Fibroblast of villous mesenchyme (primary cell): ENCODE measurements around the gene TOP3B. TPM values are rescaled to one million over a fixed set of nuclear protein-coding genes. Genes with fewer than 3 reads are reported as not detected.

Experiments used
- DNase-seq: peaks from one replicate; pipeline ENCODE4 v3.0.0-alpha.2; 2010; ENCODE audit warnings: low read depth
- H3K4me3 ChIP-seq: 2 replicates; pipeline ENCODE4 v1.5.1; 2011; ENCODE audit warnings: low read depth, mild to moderate bottlenecking, low read length
- total RNA-seq: library from RNA; depleted of rRNA; stranded (reverse); fragments of >200 nt; gene quantifications from 2 replicates; pipeline ENCODE4 v1.2.3, GENCODE V29; 2012
- TF ChIP-seq, protein P1 (sequence below): IDR thresholded peaks from 2 replicates; pipeline ENCODE4 v1.5.1; 2012; ENCODE audit warnings: low read depth, mild to moderate bottlenecking, low read length; ENCODE audit not compliant: insufficient read depth

Gene TOP3B
- total RNA-seq, 1 donor = 33.2 TPM

DNA sequence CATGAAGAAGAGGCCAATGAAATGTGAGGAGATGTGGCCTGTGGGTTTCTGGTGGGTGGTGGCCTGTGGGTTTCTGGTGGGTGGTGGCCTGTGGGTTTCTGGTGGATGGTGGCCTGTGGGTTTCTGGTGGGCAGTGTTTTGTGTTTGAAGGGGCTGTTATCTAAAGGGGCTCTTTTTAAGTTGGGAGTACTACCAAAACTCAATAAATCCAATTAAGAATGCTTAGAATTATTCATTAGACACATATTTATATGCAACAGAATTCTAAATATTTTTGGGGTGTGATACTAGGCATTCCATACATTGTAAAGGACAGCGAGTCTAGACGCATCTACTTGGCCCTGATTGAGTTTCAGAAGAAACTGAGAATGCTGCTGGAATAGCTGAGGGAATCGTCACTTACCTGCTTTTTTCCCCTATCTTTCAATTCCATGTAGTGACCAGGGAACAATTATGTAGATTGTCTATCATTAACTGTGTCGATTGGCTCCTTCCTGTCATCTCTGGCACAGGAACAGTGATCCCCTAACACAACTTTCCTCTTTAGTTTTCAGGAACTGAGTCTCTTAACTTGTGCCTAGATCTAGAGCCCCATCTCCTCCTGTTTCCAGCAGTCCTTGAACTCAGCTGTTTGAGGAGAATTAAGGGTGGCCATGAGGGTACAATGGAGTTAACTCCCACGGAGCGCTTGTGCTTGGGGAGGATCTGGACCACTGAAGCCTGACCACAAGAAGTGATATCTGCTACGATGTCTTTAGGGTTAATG, 37.3 kb upstream of the TOP3B start:
- DNase-seq = no peak
- no peak overlapping the region for H3K4me3 ChIP-seq
- TF ChIP-seq, protein P1, sequence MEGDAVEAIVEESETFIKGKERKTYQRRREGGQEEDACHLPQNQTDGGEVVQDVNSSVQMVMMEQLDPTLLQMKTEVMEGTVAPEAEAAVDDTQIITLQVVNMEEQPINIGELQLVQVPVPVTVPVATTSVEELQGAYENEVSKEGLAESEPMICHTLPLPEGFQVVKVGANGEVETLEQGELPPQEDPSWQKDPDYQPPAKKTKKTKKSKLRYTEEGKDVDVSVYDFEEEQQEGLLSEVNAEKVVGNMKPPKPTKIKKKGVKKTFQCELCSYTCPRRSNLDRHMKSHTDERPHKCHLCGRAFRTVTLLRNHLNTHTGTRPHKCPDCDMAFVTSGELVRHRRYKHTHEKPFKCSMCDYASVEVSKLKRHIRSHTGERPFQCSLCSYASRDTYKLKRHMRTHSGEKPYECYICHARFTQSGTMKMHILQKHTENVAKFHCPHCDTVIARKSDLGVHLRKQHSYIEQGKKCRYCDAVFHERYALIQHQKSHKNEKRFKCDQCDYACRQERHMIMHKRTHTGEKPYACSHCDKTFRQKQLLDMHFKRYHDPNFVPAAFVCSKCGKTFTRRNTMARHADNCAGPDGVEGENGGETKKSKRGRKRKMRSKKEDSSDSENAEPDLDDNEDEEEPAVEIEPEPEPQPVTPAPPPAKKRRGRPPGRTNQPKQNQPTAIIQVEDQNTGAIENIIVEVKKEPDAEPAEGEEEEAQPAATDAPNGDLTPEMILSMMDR = no peak

DNA sequence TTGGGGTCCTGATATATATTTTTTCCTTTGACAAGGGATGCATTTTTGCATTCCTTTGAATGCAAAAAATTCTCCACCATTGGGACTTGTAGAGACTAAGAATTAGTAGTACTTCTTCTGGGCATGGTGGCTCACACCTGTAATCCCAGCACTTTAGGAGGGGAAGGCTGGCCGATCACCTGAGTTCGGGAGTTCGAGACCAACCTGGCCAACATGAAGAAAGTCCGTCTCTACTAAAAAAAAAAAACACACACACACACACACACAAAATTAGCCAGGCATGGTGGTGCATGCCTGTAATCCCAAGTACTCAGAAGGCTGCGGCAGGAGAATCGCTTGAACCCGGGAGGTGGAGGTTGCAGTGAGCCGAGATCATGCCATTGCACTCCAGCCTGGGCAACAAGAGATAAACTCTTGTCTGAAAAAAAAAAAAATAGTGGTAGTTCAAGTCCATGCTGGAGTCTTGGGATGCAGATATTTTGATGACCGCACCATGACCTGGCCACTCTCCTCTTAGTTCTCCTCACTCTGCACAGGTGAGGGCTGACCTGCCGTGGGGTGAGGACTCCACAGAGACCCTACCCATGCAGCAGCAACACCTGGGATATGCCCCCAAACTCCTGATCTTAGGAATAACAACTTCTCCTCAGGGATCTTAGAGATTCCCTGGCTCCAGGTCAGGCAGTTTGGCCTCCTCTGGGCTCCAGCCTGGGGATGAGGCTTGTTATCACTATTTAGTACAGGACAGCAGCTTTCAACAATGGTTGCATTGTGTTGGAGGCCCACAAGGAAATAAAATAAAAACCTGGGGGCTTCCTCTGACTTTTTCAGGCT, 36.5 kb upstream of the TOP3B start:
- TF ChIP-seq, protein P1 = no peak
- no peak overlapping the region for H3K4me3 ChIP-seq

DNA sequence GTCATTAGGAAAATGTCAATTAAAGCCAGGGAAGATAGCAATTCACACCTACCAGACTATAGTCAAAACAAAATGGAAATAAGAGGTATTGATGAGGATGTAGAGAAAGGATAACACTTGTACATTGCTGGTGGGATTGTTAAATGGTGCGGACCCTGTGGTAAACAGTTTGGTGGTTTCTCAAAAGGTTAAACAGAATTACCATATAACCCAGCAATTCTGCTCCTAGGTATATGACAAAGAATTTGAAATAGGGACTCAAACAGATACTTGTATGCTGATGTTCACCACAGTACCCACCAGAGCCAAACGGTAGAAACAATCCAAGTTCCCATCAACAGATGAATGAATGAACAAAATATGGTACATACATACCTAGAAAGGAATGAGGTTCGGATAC, 33.0 kb upstream of the TOP3B start:
- TF ChIP-seq, protein P1 = no peak
- H3K4me3 ChIP-seq = no peak overlapping the region
- no peak for DNase-seq

More for the DNA sequence above, 36.5 kb upstream of the TOP3B start:
- DNase-seq = no peak

DNA sequence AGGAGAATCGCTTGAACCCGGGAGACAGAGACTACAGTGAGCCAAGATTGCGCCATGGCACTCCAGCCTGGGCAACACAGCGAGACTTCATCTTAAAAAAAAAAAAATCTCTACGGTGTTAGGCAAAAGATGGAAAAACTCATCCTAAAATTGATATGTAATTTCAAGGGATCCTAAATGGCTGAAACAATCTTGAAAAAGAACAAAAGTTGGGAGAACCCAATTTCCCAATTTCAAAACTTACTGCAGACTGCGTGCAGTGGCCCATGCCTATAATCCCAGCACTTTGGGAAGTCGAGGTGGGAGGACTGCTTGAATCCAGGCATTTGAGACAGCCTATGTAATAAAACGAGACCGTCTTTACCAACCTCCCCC, 31.7 kb upstream of the TOP3B start:
- TF ChIP-seq, protein P1 = no peak
- no peak for DNase-seq
- H3K4me3 ChIP-seq = no peak overlapping the region

DNA sequence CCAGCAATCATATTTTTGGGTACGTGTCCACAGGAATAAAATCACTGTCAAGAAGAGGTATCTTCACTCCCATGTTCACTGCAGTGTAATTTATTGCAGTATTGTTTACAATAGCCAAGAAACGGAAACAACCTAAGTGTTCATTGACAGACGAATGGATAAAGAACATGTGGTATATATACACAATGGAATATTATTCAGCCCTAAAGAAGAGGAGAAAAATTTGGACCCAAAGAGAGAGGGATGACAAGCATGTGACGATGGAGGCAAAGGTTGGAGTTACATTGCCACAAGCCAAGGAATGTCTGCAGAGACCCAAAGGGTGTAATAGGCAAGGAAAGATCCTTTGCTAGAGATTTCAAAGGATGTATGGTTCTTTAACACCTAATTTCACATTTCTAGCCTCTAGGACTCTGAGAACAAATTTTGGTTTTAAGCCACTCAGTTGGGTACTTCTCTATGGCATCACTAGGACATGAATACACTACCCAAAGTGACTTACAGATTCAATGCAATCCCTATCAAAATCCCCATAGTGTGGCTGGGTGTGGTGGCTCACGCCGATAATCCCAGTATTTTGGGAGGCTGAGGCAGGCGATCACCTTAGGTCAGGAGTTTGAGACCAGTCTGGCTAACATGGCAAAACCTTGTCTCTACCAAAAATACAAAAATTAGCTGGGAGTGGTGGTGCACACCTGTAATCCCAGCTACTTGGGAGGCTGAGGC, 31.1 kb upstream of the TOP3B start:
- DNase-seq = no peak
- TF ChIP-seq, protein P1 = no peak
- no peak overlapping the region for H3K4me3 ChIP-seq

DNA sequence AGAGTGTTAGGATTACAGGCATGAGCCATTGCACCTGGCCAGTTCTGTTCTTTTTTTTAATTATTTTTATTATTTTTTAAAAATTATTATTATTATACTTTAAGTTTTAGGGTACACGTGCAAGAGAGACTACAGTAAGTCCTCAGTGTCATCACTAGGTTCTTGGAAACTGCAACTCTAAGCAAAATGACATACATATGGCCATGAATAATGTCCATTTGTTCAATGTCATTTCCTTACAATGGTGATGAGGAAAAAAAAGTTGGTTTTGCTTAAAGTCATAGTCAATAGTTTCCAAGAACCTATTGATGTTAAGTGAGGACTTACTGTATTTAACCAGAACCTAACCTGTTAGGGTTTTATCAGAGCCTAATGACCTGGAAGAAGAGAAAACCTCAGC, 29.4 kb upstream of the TOP3B start:
- no peak for DNase-seq
- H3K4me3 ChIP-seq = no peak overlapping the region
- TF ChIP-seq, protein P1 = no peak
